Measurements from ENCODE around the gene COL5A2.

- TF ChIP-seq EZH2 (IDR thresholded peaks at IDR 0.05; ENCODE audit: borderline replicate concordance, insufficient read depth, low read length, poor library complexity, severe bottlenecking) (no peak), CTCF (IDR thresholded peaks at IDR 0.05; ENCODE audit: poor library complexity, severe bottlenecking) (no peak), POLR2AphosphoS5 (IDR thresholded peaks at IDR 0.05) (no peak), TAF1 (IDR thresholded peaks at IDR 0.05; ENCODE audit: low read depth) (no peak)
Observed at GRCh38 chr2:189128970-189129369, 50.6 kb downstream of the COL5A2 start.
